SK-N-SH treated with all-trans-retinoic acid at 6 μM for 48 hours (cell line): ENCODE data around the gene SERPINA6.

Source experiments
- ARNTL ChIP-seq: fragments of 450-650 bp; formaldehyde crosslinking; IDR thresholded peaks from 2 replicates; pipeline ENCODE4 v1.5.0; 2020; ENCODE audit warnings: low read depth, mild to moderate bottlenecking, moderate library complexity, borderline replicate concordance
- CSDC2 ChIP-seq: fragments of 250-450 bp; sonication (Bioruptor Pico); IDR thresholded peaks from 2 replicates; pipeline ENCODE4 v1.5.0; 2020; ENCODE audit warnings: mild to moderate bottlenecking, moderate library complexity
- ESRRG ChIP-seq: fragments of 250-450 bp; sonication (Bioruptor Pico); IDR thresholded peaks from 2 replicates; pipeline ENCODE4 v1.6.1; 2021; ENCODE audit warnings: mild to moderate bottlenecking
- RARB ChIP-seq: fragments of 250-450 bp; sonication (Bioruptor Pico); IDR thresholded peaks from 2 replicates; pipeline ENCODE4 v1.8.0; 2021; ENCODE audit warnings: mild to moderate bottlenecking, moderate library complexity
- TOX ChIP-seq: fragments of 250-450 bp; sonication (Bioruptor Pico); IDR thresholded peaks from 2 replicates; pipeline ENCODE4 v1.8.0; 2021; ENCODE audit warnings: mild to moderate bottlenecking, moderate library complexity, borderline replicate concordance
- ZNF565 ChIP-seq: fragments of 450-650 bp; formaldehyde crosslinking; conservative IDR thresholded peaks from 2 replicates; pipeline ENCODE4 v1.5.0; 2020; ENCODE audit warnings: low read depth, mild to moderate bottlenecking, moderate library complexity
- ZNF8 ChIP-seq: fragments of 450-650 bp; formaldehyde crosslinking; IDR thresholded peaks from 2 replicates; pipeline ENCODE4 v1.5.0; 2020; ENCODE audit warnings: mild to moderate bottlenecking, moderate library complexity
- TF ChIP-seq, protein P1 (sequence below): fragments of 250-450 bp; sonication (Bioruptor Pico); IDR thresholded peaks from 2 replicates; pipeline ENCODE4 v1.8.0; 2020; ENCODE audit warnings: mild to moderate bottlenecking, moderate library complexity, borderline replicate concordance
- TF ChIP-seq, protein P2 (sequence below): fragments of 250-450 bp; sonication (Bioruptor Pico); IDR thresholded peaks from 2 replicates; pipeline ENCODE4 v1.8.0; 2021; ENCODE audit warnings: low read depth, mild to moderate bottlenecking, moderate library complexity, borderline replicate concordance
- TF ChIP-seq, protein P3 (sequence below): fragments of 250-450 bp; sonication (Bioruptor Pico); IDR thresholded peaks from 2 replicates; pipeline ENCODE4 v1.5.1; 2020; ENCODE audit warnings: low read depth, mild to moderate bottlenecking, moderate library complexity

DNA sequence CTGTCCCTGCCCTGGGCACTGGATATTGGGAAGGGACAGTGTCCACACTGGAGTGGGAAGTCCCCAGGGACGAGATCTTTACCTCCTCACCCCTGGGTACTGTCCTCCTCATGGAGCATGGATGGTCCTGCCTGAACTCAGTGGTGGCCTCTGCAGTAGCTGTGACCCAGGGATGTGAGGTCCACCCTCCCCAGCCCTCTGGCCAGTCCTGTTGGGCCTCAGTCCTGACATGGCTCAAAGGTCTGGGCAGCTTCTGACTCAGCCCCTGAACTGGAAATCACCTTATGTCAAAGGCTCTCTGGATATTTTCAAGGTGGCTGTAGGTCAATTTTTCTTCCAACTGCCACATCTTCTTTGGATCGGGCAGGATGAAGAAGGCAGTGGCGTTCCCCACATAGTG, 40.9 kb upstream of the SERPINA6 start:
- TF ChIP-seq CSDC2 (CRISPR knock-in tag) (no peak), ARNTL (CRISPR knock-in tag) (no peak), TOX (CRISPR knock-in tag) (no peak), ZNF565 (CRISPR knock-in tag) (no peak), ESRRG (CRISPR knock-in tag) (no peak), RARB (CRISPR knock-in tag) (no peak), ZNF8 (CRISPR knock-in tag) (no peak)
- TF ChIP-seq, protein P1, sequence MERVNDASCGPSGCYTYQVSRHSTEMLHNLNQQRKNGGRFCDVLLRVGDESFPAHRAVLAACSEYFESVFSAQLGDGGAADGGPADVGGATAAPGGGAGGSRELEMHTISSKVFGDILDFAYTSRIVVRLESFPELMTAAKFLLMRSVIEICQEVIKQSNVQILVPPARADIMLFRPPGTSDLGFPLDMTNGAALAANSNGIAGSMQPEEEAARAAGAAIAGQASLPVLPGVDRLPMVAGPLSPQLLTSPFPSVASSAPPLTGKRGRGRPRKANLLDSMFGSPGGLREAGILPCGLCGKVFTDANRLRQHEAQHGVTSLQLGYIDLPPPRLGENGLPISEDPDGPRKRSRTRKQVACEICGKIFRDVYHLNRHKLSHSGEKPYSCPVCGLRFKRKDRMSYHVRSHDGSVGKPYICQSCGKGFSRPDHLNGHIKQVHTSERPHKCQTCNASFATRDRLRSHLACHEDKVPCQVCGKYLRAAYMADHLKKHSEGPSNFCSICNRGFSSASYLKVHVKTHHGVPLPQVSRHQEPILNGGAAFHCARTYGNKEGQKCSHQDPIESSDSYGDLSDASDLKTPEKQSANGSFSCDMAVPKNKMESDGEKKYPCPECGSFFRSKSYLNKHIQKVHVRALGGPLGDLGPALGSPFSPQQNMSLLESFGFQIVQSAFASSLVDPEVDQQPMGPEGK (CRISPR knock-in tag), result no peak
- TF ChIP-seq, protein P2, sequence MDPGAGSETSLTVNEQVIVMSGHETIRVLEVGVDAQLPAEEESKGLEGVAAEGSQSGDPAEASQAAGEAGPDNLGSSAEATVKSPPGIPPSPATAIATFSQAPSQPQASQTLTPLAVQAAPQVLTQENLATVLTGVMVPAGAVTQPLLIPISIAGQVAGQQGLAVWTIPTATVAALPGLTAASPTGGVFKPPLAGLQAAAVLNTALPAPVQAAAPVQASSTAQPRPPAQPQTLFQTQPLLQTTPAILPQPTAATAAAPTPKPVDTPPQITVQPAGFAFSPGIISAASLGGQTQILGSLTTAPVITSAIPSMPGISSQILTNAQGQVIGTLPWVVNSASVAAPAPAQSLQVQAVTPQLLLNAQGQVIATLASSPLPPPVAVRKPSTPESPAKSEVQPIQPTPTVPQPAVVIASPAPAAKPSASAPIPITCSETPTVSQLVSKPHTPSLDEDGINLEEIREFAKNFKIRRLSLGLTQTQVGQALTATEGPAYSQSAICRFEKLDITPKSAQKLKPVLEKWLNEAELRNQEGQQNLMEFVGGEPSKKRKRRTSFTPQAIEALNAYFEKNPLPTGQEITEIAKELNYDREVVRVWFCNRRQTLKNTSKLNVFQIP (CRISPR knock-in tag), result no peak
- TF ChIP-seq, protein P3, sequence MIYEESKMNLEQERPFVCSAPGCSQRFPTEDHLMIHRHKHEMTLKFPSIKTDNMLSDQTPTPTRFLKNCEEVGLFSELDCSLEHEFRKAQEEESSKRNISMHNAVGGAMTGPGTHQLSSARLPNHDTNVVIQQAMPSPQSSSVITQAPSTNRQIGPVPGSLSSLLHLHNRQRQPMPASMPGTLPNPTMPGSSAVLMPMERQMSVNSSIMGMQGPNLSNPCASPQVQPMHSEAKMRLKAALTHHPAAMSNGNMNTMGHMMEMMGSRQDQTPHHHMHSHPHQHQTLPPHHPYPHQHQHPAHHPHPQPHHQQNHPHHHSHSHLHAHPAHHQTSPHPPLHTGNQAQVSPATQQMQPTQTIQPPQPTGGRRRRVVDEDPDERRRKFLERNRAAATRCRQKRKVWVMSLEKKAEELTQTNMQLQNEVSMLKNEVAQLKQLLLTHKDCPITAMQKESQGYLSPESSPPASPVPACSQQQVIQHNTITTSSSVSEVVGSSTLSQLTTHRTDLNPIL, result no peak
